ENCODE measurements around the gene MOGAT1. TPM values are rescaled to one million over a fixed set of nuclear protein-coding genes. Genes with fewer than 3 reads are reported as not detected.

MOGAT1 gene
- total and polyA plus RNA-seq, 2 of the 13 experiments (the other 11 are each of a cell fraction or from before 2014, with no cell fraction given) = 0.98 to 4.3 TPM

- TF ChIP-seq REST (IDR thresholded peaks at IDR 0.05; ENCODE audit: borderline replicate concordance in 1 of 2, low read depth in 1 of 2, low read length in 2 of 2) (peak in 1 of 2 experiments; percentile 84), MZF1 (CRISPR knock-in tag; IDR thresholded peaks at IDR 0.05; ENCODE audit: borderline replicate concordance) (no peak), ZNF563 (CRISPR knock-in tag; IDR thresholded peaks at IDR 0.05) (no peak), RBM39 (IDR thresholded peaks at IDR 0.05; ENCODE audit: low read depth, low read length, poor library complexity, severe bottlenecking) (no peak), LCORL (IDR thresholded peaks at IDR 0.05) (no peak), LCORL (CRISPR knock-in tag; IDR thresholded peaks at IDR 0.05) (no peak), REPIN1 (CRISPR knock-in tag; IDR thresholded peaks at IDR 0.05; ENCODE audit: borderline replicate concordance, low read depth) (no peak), ZNF557 (CRISPR knock-in tag; IDR thresholded peaks at IDR 0.05) (no peak)
These were observed 2.1 kb upstream of the MOGAT1 start (continued) for GRCh38 chr2:222669353-222669752.

Data from HepG2 (cell line).